ENCODE results near the gene SLC27A5.
"Not testable (repeated sequence)": the region's sequence is repeated elsewhere in the genome, so short reads cannot be mapped to it uniquely, and the experiment has no call there.

The SLC27A5 gene

GRCh38 chr19:58550362-58551122, 38.8 kb upstream of the SLC27A5 start:
- no peak for DNase-seq

GRCh38 chr19:58549664-58550361, 38.0 kb upstream of the SLC27A5 start:
- DNase-seq = no peak

GRCh38 chr19:58548859-58549663, 37.3 kb upstream of the SLC27A5 start:
- no peak for DNase-seq

- DNase-seq = no peak
Observed at GRCh38 chr19:58547323-58548312, 35.8 kb upstream of the SLC27A5 start.

GRCh38 chr19:58546019-58546530, 34.3 kb upstream of the SLC27A5 start:
- DNase-seq = no peak

GRCh38 chr19:58545286-58546018, 33.7 kb upstream of the SLC27A5 start:
- no peak for DNase-seq

- DNase-seq = no peak
Observed at GRCh38 chr19:58544591-58545285, 32.9 kb upstream of the SLC27A5 start.

GRCh38 chr19:58543826-58544590, 32.2 kb upstream of the SLC27A5 start, which contains the start of gene TRIM28:
TSS of gene TRIM28 (plus strand) at chr19:58544064. CDS start at chr19:58544758, 694 bp downstream.
- DNase-seq = peak; percentile 100

- DNase-seq = not testable (repeated sequence)
Observed at GRCh38 chr19:58542641-58543372, 31.0 kb upstream of the SLC27A5 start.

- DNase-seq = not testable (repeated sequence)
Observed at GRCh38 chr19:58539169-58539559, 27.4 kb upstream of the SLC27A5 start.

- DNase-seq = no peak
Observed at GRCh38 chr19:58538257-58539168, 26.7 kb upstream of the SLC27A5 start.

GRCh38 chr19:58536852-58537798, 25.3 kb upstream of the SLC27A5 start:
- no peak for DNase-seq

- DNase-seq = no peak
Observed at GRCh38 chr19:58535857-58536256, 24.1 kb upstream of the SLC27A5 start.

GRCh38 chr19:58531034-58531840, 19.4 kb upstream of the SLC27A5 start:
- DNase-seq = no peak

GRCh38 chr19:58529405-58529804, 17.6 kb upstream of the SLC27A5 start:
- DNase-seq = no peak

- DNase-seq = no peak
Observed at GRCh38 chr19:58522709-58523108, 10.9 kb upstream of the SLC27A5 start.

All from fibroblast of upper back skin (primary cell).